Caco-2 (cell line): Measurements from ENCODE around the gene C16orf54. TPM values are rescaled to one million over a fixed set of nuclear protein-coding genes. Genes with fewer than 3 reads are reported as not detected.
A peak's percentile ranks its signal among the peaks of the same experiment; 100 is the strongest.
"Not testable (repeated sequence)": the region's sequence is repeated elsewhere in the genome, so short reads cannot be mapped to it uniquely, and the experiment has no call there.

ENCODE experiments used
- BruUV-seq: library from RNA; stranded (reverse); fragments of 400-500 nt; replicated peaks from 2 replicates; lab custom pipeline; 2021; lab: Mats Ljungman, UMichigan
- CTCF ChIA-PET: fragments of 300-600 bp; sonication (Branson Sonifier 250); formaldehyde crosslinking; loops from one replicate; lab custom pipeline; 2022; ENCODE audit warnings: antibody characterized with exemption; lab: Charles Lee
- POLR2A ChIA-PET: fragments of 300-600 bp; sonication (Branson Sonifier 250); formaldehyde crosslinking; loops from one replicate; lab custom pipeline; 2022; ENCODE audit warnings: antibody characterized with exemption; lab: Charles Lee
- DNase-seq, 2 experiments: peaks; one replicate each; pipeline versions ENCODE4 v3.0.0 to v3.0.0-alpha.2; 2020 to 2022
- H3K27me3 ChIP-seq: replicated peaks from 2 replicates; pipeline ENCODE4 v1.6.0; 2011; ENCODE audit warnings: low read length; ENCODE audit not compliant: control insufficient read depth, insufficient read depth
- H3K36me3 ChIP-seq: 2 replicates; pipeline ENCODE4 v1.5.1; 2011; ENCODE audit warnings: low read length; ENCODE audit not compliant: control insufficient read depth, insufficient read depth
- H3K4me1 ChIP-seq: fragments of 250-450 bp; sonication (Bioruptor Pico); 2 replicates; pipeline ENCODE4 v1.5.1; 2020; ENCODE audit warnings: mild to moderate bottlenecking
- H3K4me3 ChIP-seq: 2 replicates; pipeline ENCODE4 v1.5.1; 2011; ENCODE audit warnings: low read depth, mild to moderate bottlenecking, control low read depth, low read length
- H3K9me3 ChIP-seq: fragments of 250-450 bp; sonication (Bioruptor Pico); 2 replicates; pipeline ENCODE4 v1.5.1; 2020; ENCODE audit warnings: mild to moderate bottlenecking, moderate library complexity
- H3K27ac Mint-ChIP-seq: one replicate; pipeline ENCODE4 v1.8.0; 2022; ENCODE audit warnings: mixed read lengths; ENCODE audit not compliant: unreplicated experiment
- H3K27me3 Mint-ChIP-seq: one replicate; pipeline ENCODE4 v1.8.0; 2022; ENCODE audit warnings: mixed read lengths; ENCODE audit not compliant: insufficient read depth, unreplicated experiment
- H3K36me3 Mint-ChIP-seq: one replicate; pipeline ENCODE4 v1.8.0; 2022; ENCODE audit warnings: mild to moderate bottlenecking, mixed read lengths; ENCODE audit not compliant: insufficient read depth, unreplicated experiment
- H3K4me1 Mint-ChIP-seq: one replicate; pipeline ENCODE4 v1.8.0; 2022; ENCODE audit warnings: low read depth, mixed read lengths; ENCODE audit not compliant: unreplicated experiment
- H3K4me3 Mint-ChIP-seq: one replicate; pipeline ENCODE4 v1.8.0; 2022; ENCODE audit warnings: mild to moderate bottlenecking, moderate library complexity, mixed read lengths; ENCODE audit not compliant: unreplicated experiment
- H3K9me3 Mint-ChIP-seq: one replicate; pipeline ENCODE4 v1.8.0; 2022; ENCODE audit warnings: mixed read lengths; ENCODE audit not compliant: unreplicated experiment
- CTCF ChIP-seq, 2 experiments: fragments of 200-600 bp in 1 of 2; IDR thresholded peaks; 1 replicate in 1 of 2; 2 replicates in 1 of 2; pipeline versions ENCODE4 v1.5.1 to v1.8.0; 2011 to 2022; ENCODE audit warnings: antibody characterized with exemption in 1 of 2, control low read depth in 1 of 2, inconsistent platforms in 1 of 2, low read depth in 1 of 2, low read length in 1 of 2, mild to moderate bottlenecking in 1 of 2, moderate library complexity in 1 of 2; ENCODE audit not compliant: insufficient read depth in 1 of 2, severe bottlenecking in 1 of 2, unreplicated experiment in 1 of 2
- intact Hi-C: fragments of 100-400 bp; cut with micrococcal nuclease; formaldehyde crosslinking; loops from one replicate; pipeline ENCODE4 v1.10.0; 2022; ENCODE audit not compliant: unreplicated experiment
- total RNA-seq: library from RNA; stranded (reverse); gene quantifications from 2 replicates; pipeline ENCODE4 v1.2.3, GENCODE V29; 2022

Gene C16orf54
- total RNA-seq, 1 experiment from 2014 or later: not detected

DNA sequence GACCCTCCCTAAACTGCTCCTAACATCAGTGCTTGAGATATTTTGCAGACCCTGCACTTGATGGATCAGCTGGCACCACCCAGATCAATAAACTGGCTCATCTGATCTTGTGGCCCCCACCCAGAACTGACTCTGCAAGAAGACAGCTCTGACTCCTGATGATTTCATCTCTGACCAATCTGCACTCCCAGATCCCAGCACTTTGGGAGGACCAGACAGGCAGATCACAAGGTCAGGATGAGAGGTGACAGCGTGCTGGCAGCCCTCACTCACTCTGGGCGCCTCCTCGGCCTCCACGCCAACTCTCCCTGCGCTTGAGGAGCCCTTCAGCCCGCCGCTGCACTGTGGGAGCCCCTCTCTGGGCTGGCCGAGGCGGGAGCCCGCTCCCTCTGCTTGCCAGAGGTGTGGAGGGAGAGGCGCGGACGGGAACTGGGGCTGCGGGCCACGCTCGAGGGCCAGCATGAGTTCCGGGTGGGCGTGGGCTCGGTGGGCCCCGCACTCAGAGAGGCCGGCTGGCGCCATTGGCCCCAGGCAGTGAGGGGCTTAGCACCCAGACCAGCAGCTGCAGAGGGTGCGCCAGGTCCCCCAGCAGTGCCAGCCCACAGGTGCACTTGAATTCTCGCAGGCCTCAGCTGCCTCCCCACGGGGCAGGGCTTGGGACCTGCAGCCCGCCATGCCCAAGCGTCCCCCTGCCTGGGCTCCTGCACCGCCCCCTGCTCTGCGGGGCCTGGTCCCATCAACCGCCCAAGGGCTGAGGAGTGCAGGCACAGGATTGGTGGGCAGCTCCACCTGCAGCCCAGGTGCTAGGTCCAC, 2.4 kb upstream of the C16orf54 start:
- no peak overlapping the region for H3K4me3 ChIP-seq
- no peaks in the 10 kb centered on the region for H3K4me1 Mint-ChIP-seq
- H3K9me3 ChIP-seq: no peaks in the 10 kb centered on the region; the same call in 1 of the 2 replicates
- H3K36me3 Mint-ChIP-seq: no peaks in the 10 kb centered on the region
- DNase-seq: no peak
- POLR2A ChIA-PET: no interaction called here
- H3K27me3 Mint-ChIP-seq: no peaks in the 10 kb centered on the region
- no peaks in the 10 kb centered on the region for H3K27me3 ChIP-seq
- CTCF ChIA-PET: no interaction called here
- H3K36me3 ChIP-seq: no peaks in the 10 kb centered on the region
- H3K27ac Mint-ChIP-seq: no peak overlapping the region
- intact Hi-C loops: no loop called here
- H3K4me3 Mint-ChIP-seq: no peak overlapping the region
- H3K9me3 Mint-ChIP-seq: no peaks in the 10 kb centered on the region
- no peak for TF ChIP-seq CTCF (IDR thresholded peaks at IDR 0.05; ENCODE audit: insufficient read depth in 1 of 2, low read depth in 1 of 2, low read length in 1 of 2, severe bottlenecking in 1 of 2, unreplicated experiment in 1 of 2)
- no peaks in the 10 kb centered on the region for H3K4me1 ChIP-seq
- BruUV-seq: no TSS peak

- H3K27me3 Mint-ChIP-seq, POLR2A ChIA-PET, H3K4me3 ChIP-seq, BruUV-seq, H3K9me3 Mint-ChIP-seq, H3K4me1 Mint-ChIP-seq, DNase-seq, H3K36me3 Mint-ChIP-seq, CTCF ChIA-PET, H3K27me3 ChIP-seq, H3K4me1 ChIP-seq, H3K4me3 Mint-ChIP-seq, H3K9me3 ChIP-seq, intact Hi-C loops, H3K36me3 ChIP-seq: not testable (repeated sequence)
- H3K27ac Mint-ChIP-seq: peak overlapping the region; percentile 40
These were observed 728 bp upstream of the C16orf54 start for GRCh38 chr16:29746518-29746917.

DNA sequence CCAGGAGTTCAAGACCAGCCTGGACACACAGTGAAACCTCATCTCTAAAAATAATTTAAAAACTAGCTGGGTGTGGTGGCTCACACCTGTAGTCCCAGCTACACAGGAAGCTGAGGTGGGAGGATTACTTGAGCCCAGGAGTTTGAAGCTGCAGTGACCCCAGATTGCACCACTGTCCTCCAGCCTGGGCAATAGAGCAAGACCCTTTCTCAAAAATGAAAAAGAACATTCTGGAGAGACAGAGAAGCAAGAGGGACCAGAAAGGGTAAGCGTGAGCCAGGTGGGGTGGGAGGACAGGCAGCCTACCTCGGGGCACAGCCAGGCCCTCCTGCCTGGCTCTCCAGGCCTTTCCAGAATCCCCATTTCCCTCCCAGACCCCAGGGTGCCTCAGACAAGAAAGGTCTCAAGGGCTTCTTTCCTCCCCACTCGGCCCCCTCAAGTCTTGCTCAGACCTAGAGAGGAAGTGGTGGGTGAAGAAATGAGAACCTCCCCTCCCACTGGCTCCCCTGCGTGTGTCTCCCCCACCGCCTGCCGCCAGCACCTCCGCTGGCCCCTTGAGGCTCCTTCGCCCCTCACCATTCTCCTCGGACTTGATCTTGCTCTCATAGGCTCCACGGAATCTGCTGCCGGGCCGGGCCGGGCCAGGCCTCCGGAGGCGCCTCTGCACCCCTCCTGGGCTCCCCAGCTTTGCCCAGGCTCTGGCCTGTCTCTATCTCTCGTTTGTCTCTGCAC, 503 bp downstream of the C16orf54 start:
- CTCF ChIA-PET: no interaction called here
- Mint-ChIP-seq H3K36me3 (no peaks in the 10 kb centered on the region), H3K4me3 (no peak overlapping the region), H3K27ac (no peak overlapping the region), H3K4me1 (peaks cover 6% of the 10 kb centered on the region), H3K9me3 (no peaks in the 10 kb centered on the region), H3K27me3 (no peaks in the 10 kb centered on the region)
- POLR2A ChIA-PET: no interaction called here
- Histone ChIP-seq H3K27me3 (no peaks in the 10 kb centered on the region), H3K9me3 (no peaks in the 10 kb centered on the region; the same call in 1 of the 2 replicates), H3K4me1 (peaks cover 16% of the 10 kb centered on the region), H3K36me3 (no peaks in the 10 kb centered on the region; the same call in 1 of the 2 replicates), H3K4me3 (no peak overlapping the region)
- DNase-seq: no peak
- no TSS peak for BruUV-seq
- no peak for TF ChIP-seq CTCF (IDR thresholded peaks at IDR 0.05; ENCODE audit: insufficient read depth in 1 of 2, low read depth in 1 of 2, low read length in 1 of 2, severe bottlenecking in 1 of 2, unreplicated experiment in 1 of 2)
- intact Hi-C loops: no loop called here
